HEK293 (cell line): ENCODE measurements around the gene VGLL4.

ENCODE experiments used
- CTCF ChIP-seq: fragments of 450-650 bp; formaldehyde crosslinking; IDR thresholded peaks from 2 replicates; pipeline ENCODE4 v1.5.1; 2016; ENCODE audit warnings: missing biosample characterization, missing genetic modification characterization
- REPIN1 ChIP-seq: fragments of 450-650 bp; formaldehyde crosslinking; IDR thresholded peaks from 2 replicates; pipeline ENCODE4 v1.5.1; 2017; ENCODE audit warnings: missing biosample characterization, missing genetic modification characterization, low read depth
- REST ChIP-seq: fragments of 450-650 bp; formaldehyde crosslinking; IDR thresholded peaks from 2 replicates; pipeline ENCODE4 v1.5.1; 2016; ENCODE audit warnings: missing biosample characterization, missing genetic modification characterization
- ZNF433 ChIP-seq: fragments of 450-650 bp; formaldehyde crosslinking; IDR thresholded peaks from 2 replicates; pipeline ENCODE4 v1.5.1; 2016; ENCODE audit warnings: missing biosample characterization, missing genetic modification characterization, low read depth
- ZNF544 ChIP-seq: fragments of 450-650 bp; formaldehyde crosslinking; IDR thresholded peaks from 2 replicates; pipeline ENCODE4 v1.5.0; 2017; ENCODE audit warnings: missing biosample characterization, missing genetic modification characterization
- ZNF768 ChIP-seq: fragments of 450-650 bp; formaldehyde crosslinking; IDR thresholded peaks from 2 replicates; pipeline ENCODE4 v1.5.1; 2018; ENCODE audit warnings: missing biosample characterization, mild to moderate bottlenecking, missing genetic modification characterization
- TF ChIP-seq, protein P1 (sequence below): fragments of 450-650 bp; formaldehyde crosslinking; IDR thresholded peaks from 2 replicates; pipeline ENCODE4 v1.5.1; 2016; ENCODE audit warnings: missing biosample characterization, missing genetic modification characterization

GRCh38 chr3:11541321-11542303, 102.1 kb downstream of the VGLL4 start:
- TF ChIP-seq ZNF544 (tag by site-specific recombination): no peak
- no peak for TF ChIP-seq ZNF768 (tag by site-specific recombination)
- no peak for TF ChIP-seq REST (tag by site-specific recombination)
- TF ChIP-seq REPIN1 (tag by site-specific recombination): no peak
- no peak for TF ChIP-seq CTCF (tag by site-specific recombination)
- TF ChIP-seq ZNF433 (tag by site-specific recombination): no peak
- TF ChIP-seq, protein P1, sequence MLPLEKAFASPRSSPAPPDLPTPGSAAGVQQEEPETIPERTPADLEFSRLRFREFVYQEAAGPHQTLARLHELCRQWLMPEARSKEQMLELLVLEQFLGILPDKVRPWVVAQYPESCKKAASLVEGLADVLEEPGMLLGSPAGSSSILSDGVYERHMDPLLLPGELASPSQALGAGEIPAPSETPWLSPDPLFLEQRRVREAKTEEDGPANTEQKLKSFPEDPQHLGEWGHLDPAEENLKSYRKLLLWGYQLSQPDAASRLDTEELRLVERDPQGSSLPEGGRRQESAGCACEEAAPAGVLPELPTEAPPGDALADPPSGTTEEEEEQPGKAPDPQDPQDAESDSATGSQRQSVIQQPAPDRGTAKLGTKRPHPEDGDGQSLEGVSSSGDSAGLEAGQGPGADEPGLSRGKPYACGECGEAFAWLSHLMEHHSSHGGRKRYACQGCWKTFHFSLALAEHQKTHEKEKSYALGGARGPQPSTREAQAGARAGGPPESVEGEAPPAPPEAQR (tag by site-specific recombination): no peak
